Brain microvascular endothelial cell (primary cell): Measurements from ENCODE around the gene ALK.

Experiments
- DNase-seq: peaks from one replicate; pipeline ENCODE4 v3.0.0-alpha.2; 2020
- H3K27ac ChIP-seq: fragments of 250-450 bp; sonication (Bioruptor Pico); 2 replicates; pipeline ENCODE4 v1.5.1; 2020; ENCODE audit warnings: mild to moderate bottlenecking, moderate library complexity
- H3K27me3 ChIP-seq: fragments of 250-450 bp; sonication (Bioruptor Pico); replicated peaks from 2 replicates; pipeline ENCODE4 v1.5.1; 2020; ENCODE audit warnings: mild to moderate bottlenecking
- H3K36me3 ChIP-seq: fragments of 250-450 bp; sonication (Bioruptor Pico); replicated peaks from 2 replicates; pipeline ENCODE4 v1.5.1; 2020; ENCODE audit warnings: mild to moderate bottlenecking
- H3K4me3 ChIP-seq: 2 replicates; pipeline ENCODE4 v1.5.1; 2011; ENCODE audit warnings: low read depth, mild to moderate bottlenecking, control low read depth, low read length, moderate library complexity
- in situ Hi-C: cut with HindIII; loops from 2 replicates; pipeline ENCODE4 v1.10.0; 2017; ENCODE audit warnings: low sequenced_read_pairs, low pct_ligation_motif_present
- TF ChIP-seq, protein P1 (sequence below): IDR thresholded peaks from 2 replicates; pipeline ENCODE4 v1.5.1; 2011; ENCODE audit warnings: low read depth, mild to moderate bottlenecking, moderate library complexity, low read length, control low read depth, inconsistent platforms; ENCODE audit errors: missing control alignments

ALK gene

DNA sequence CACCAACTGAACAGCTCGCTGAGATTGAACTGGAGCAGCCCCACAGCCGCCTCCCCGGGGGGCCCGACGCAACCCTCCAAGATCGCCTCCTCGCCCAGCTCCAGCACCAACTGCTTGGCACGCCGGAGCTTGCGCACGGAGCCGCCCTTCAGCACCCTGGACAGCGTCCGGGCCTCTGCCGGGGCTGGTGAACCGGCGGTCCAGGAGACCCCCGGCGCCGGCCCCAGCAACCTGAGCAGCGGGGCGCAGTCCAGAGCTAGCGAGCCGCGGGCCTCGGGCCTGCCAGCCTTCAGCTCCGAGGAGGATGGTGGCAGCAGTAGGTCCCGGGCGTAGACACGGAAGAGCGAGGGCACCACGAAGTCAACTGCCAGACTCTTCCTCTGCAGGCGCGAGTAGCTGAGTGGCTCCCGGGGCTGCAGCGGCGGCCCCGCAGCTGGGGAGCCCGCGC lies 1.2 kb downstream of the ALK start:
- Histone ChIP-seq H3K27ac (no peak overlapping the region), H3K36me3 (no peaks in the 10 kb centered on the region), H3K4me3 (no peak overlapping the region), H3K27me3 (peaks cover 33% of the 10 kb centered on the region)
- TF ChIP-seq, protein P1, sequence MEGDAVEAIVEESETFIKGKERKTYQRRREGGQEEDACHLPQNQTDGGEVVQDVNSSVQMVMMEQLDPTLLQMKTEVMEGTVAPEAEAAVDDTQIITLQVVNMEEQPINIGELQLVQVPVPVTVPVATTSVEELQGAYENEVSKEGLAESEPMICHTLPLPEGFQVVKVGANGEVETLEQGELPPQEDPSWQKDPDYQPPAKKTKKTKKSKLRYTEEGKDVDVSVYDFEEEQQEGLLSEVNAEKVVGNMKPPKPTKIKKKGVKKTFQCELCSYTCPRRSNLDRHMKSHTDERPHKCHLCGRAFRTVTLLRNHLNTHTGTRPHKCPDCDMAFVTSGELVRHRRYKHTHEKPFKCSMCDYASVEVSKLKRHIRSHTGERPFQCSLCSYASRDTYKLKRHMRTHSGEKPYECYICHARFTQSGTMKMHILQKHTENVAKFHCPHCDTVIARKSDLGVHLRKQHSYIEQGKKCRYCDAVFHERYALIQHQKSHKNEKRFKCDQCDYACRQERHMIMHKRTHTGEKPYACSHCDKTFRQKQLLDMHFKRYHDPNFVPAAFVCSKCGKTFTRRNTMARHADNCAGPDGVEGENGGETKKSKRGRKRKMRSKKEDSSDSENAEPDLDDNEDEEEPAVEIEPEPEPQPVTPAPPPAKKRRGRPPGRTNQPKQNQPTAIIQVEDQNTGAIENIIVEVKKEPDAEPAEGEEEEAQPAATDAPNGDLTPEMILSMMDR = no peak
- DNase-seq = no peak
- in situ Hi-C loops = no loop called here

GRCh38 chr2:29918941-29919340 lies 2.4 kb downstream of the ALK start:
- TF ChIP-seq, protein P1 = no peak
- Histone ChIP-seq H3K27me3 (peaks cover 33% of the 10 kb centered on the region), H3K36me3 (no peaks in the 10 kb centered on the region), H3K4me3 (no peak overlapping the region), H3K27ac (no peak overlapping the region)
- in situ Hi-C loops = no loop called here
- no peak for DNase-seq

- Histone ChIP-seq H3K4me3 (no peak overlapping the region), H3K27me3 (peaks cover 32% of the 10 kb centered on the region), H3K36me3 (no peaks in the 10 kb centered on the region), H3K27ac (no peak overlapping the region)
- TF ChIP-seq, protein P1 = no peak
- DNase-seq = no peak
- in situ Hi-C loops = no loop called here
Observed at GRCh38 chr2:29917781-29918180, 3.6 kb downstream of the ALK start.

GRCh38 chr2:29916571-29916970 lies 4.8 kb downstream of the ALK start:
- no peak overlapping the region for H3K27ac ChIP-seq
- no peak overlapping the region for H3K4me3 ChIP-seq
- TF ChIP-seq, protein P1 = no peak
- H3K27me3 ChIP-seq = peaks cover 21% of the 10 kb centered on the region
- no peaks in the 10 kb centered on the region for H3K36me3 ChIP-seq
- in situ Hi-C loops = no loop called here
- no peak for DNase-seq

DNA sequence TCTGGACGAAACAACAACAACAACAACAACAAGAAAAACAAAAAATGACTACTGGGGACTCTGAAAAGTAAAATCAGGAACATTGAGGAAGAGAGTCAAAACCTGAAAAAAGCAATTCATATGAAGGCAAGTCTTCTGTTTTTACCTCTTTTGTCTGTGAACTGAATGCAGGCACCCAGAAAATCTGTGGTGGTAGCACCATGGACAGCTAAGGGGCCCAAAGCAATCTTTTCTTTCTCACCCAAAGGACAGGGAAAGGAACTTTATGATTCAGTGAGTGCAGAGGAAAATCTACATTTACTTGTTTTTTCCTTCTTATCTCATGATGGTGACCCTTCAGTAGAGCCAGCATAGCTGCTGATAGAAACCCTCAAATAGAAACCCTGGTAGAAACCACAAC lies 10.4 kb downstream of the ALK start:
- TF ChIP-seq, protein P1 = no peak
- in situ Hi-C loops = no loop called here
- DNase-seq = no peak
- Histone ChIP-seq H3K27ac (no peak overlapping the region), H3K36me3 (no peaks in the 10 kb centered on the region), H3K27me3 (no peaks in the 10 kb centered on the region), H3K4me3 (no peak overlapping the region)

DNA sequence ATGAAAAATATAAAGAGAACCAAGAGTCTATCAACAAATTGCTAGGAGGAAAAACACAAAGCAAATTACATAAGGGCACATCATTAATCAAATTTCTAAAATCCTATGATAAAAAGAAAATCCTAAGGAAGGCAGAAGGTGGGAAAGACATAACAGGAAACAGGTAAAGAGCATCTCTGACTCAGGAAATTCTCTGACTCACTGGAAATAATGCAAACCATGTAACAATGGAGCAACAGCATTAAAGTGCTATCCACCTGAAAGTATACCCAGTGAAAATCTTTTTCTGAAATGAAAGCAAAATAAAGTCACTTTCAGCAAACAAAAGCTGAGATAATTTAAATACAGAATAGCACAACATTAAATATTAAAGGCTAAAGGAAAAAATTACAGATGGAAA lies 10.9 kb downstream of the ALK start:
- Histone ChIP-seq H3K4me3 (no peak overlapping the region), H3K36me3 (no peaks in the 10 kb centered on the region), H3K27ac (no peak overlapping the region), H3K27me3 (no peaks in the 10 kb centered on the region)
- DNase-seq = no peak
- TF ChIP-seq, protein P1 = no peak
- in situ Hi-C loops = no loop called here
